Measurements from ENCODE around the gene GOLT1A. TPM values are rescaled to one million over a fixed set of nuclear protein-coding genes. Genes with fewer than 3 reads are reported as not detected.

GOLT1A gene
- total and polyA plus RNA-seq, 2 donors (not counting 1 experiment from before 2014, with no cell fraction given) = not detected

GRCh38 chr1:204246876-204247275 lies 33.1 kb upstream of the GOLT1A start:
- ChIA-PET CTCF (interaction anchor here (1.4 kb wide), 1 partner anchor 39 kb away, joined by 3 read pairs; no protein-coding TSS in a partner anchor), POLR2A (no interaction called here)
- Histone ChIP-seq H3K4me2 (replicated peaks; ENCODE audit: low read depth, low read length, poor library complexity, severe bottlenecking) (no peak overlapping the region), H3K9me3 (ENCODE audit: control extremely low read depth in 1 of 3, control insufficient read depth in 2 of 3, insufficient read depth in 1 of 3, low read length in 2 of 3) (no peaks in the 10 kb centered on the region), H4K20me1 (ENCODE audit: control insufficient read depth, insufficient read depth, low read length, poor library complexity, severe bottlenecking) (no peaks in the 10 kb centered on the region), H3K27ac (ENCODE audit: low read length in 2 of 2) (no peak overlapping the region), H3K36me3 (replicated peaks in 1 of 2; ENCODE audit: control extremely low read depth in 1 of 2, control insufficient read depth in 1 of 2, extremely low read depth in 1 of 2, insufficient read depth in 2 of 2, low read length in 1 of 2) (no peaks in the 10 kb centered on the region), H3K27me3 (replicated peaks in 1 of 4; ENCODE audit: control extremely low read depth in 1 of 4, control insufficient read depth in 3 of 4, insufficient read depth in 4 of 4, low read length in 3 of 4) (no peaks in the 10 kb centered on the region), H2AFZ (ENCODE audit: insufficient read depth, low read depth, low read length, poor library complexity, severe bottlenecking) (no peak overlapping the region), H3K79me2 (ENCODE audit: control insufficient read depth, insufficient read depth, low read length) (no peaks in the 10 kb centered on the region), H3K4me3 (ENCODE audit: control extremely low read depth in 1 of 5, extremely low read depth in 1 of 5, insufficient read depth in 1 of 5, low read depth in 2 of 5, low read length in 4 of 5) (no peak overlapping the region), H3K9ac (ENCODE audit: low read length) (no peak overlapping the region), H3K4me1 (ENCODE audit: control insufficient read depth in 2 of 2, insufficient read depth in 2 of 2, low read length in 2 of 2) (no peaks in the 10 kb centered on the region)
- no peak for DNase-seq
- no peak for ATAC-seq (ENCODE audit: low read depth)
- no peaks in the 10 kb centered on the region for H3K4me1 Mint-ChIP-seq
- H3K4me3 Mint-ChIP-seq = no peak overlapping the region
- TF ChIP-seq, protein P1, sequence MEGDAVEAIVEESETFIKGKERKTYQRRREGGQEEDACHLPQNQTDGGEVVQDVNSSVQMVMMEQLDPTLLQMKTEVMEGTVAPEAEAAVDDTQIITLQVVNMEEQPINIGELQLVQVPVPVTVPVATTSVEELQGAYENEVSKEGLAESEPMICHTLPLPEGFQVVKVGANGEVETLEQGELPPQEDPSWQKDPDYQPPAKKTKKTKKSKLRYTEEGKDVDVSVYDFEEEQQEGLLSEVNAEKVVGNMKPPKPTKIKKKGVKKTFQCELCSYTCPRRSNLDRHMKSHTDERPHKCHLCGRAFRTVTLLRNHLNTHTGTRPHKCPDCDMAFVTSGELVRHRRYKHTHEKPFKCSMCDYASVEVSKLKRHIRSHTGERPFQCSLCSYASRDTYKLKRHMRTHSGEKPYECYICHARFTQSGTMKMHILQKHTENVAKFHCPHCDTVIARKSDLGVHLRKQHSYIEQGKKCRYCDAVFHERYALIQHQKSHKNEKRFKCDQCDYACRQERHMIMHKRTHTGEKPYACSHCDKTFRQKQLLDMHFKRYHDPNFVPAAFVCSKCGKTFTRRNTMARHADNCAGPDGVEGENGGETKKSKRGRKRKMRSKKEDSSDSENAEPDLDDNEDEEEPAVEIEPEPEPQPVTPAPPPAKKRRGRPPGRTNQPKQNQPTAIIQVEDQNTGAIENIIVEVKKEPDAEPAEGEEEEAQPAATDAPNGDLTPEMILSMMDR (IDR thresholded peaks at IDR 0.05) = no peak
- TF ChIP-seq EZH2 (IDR thresholded peaks at IDR 0.05; ENCODE audit: borderline replicate concordance, insufficient read depth, low read depth, low read length, poor library complexity, severe bottlenecking) = no peak
- H3K27me3 Mint-ChIP-seq = peaks cover 27% of the 10 kb centered on the region
- 100% methylated on average over 3 of the region's 4 CpGs for WGBS (ENCODE audit: insufficient coverage)
- H3K27ac Mint-ChIP-seq = no peak overlapping the region
- H3K9me3 Mint-ChIP-seq (ENCODE audit: insufficient read depth) = no peaks in the 10 kb centered on the region
- intact Hi-C loops (cut with micrococcal nuclease) = no loop called here

DNA sequence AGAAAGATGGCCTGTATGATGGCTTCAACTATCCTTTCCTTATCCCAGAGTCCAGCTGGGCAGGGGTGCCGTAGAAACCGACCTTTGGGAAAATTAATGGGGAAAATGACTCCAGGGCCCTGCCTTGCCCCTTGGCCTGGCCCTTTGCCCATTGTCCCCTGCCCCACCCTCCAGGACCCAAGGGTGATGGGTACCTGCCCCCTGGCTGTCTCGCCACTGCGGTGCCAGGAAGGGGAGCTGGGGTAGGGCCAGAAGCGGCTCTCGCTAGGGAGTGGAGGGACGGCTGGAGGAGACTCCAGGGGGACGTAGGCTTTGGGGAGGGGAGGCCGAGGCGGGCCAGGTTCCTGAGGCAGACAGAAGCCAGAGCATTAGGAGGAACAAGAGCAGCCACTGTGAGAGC lies 29.1 kb upstream of the GOLT1A start:
- no peaks in the 10 kb centered on the region for H3K4me1 Mint-ChIP-seq
- Histone ChIP-seq H4K20me1 (ENCODE audit: control insufficient read depth, insufficient read depth, low read length, poor library complexity, severe bottlenecking) (no peaks in the 10 kb centered on the region), H3K27ac (ENCODE audit: low read length in 2 of 2) (no peak overlapping the region), H2AFZ (ENCODE audit: insufficient read depth, low read depth, low read length, poor library complexity, severe bottlenecking) (no peak overlapping the region), H3K4me1 (ENCODE audit: control insufficient read depth in 2 of 2, insufficient read depth in 2 of 2, low read length in 2 of 2) (no peaks in the 10 kb centered on the region), H3K79me2 (ENCODE audit: control insufficient read depth, insufficient read depth, low read length) (no peaks in the 10 kb centered on the region), H3K4me2 (replicated peaks; ENCODE audit: low read depth, low read length, poor library complexity, severe bottlenecking) (no peak overlapping the region), H3K36me3 (replicated peaks in 1 of 2; ENCODE audit: control extremely low read depth in 1 of 2, control insufficient read depth in 1 of 2, extremely low read depth in 1 of 2, insufficient read depth in 2 of 2, low read length in 1 of 2) (no peaks in the 10 kb centered on the region), H3K4me3 (ENCODE audit: control extremely low read depth in 1 of 5, extremely low read depth in 1 of 5, insufficient read depth in 1 of 5, low read depth in 2 of 5, low read length in 4 of 5) (no peak overlapping the region), H3K9ac (ENCODE audit: low read length) (no peak overlapping the region), H3K9me3 (ENCODE audit: control extremely low read depth in 1 of 3, control insufficient read depth in 2 of 3, insufficient read depth in 1 of 3, low read length in 2 of 3) (no peaks in the 10 kb centered on the region), H3K27me3 (replicated peaks in 1 of 4; ENCODE audit: control extremely low read depth in 1 of 4, control insufficient read depth in 3 of 4, insufficient read depth in 4 of 4, low read length in 3 of 4) (no peaks in the 10 kb centered on the region)
- TF ChIP-seq, protein P1 (IDR thresholded peaks at IDR 0.05) = no peak
- no peak for TF ChIP-seq EZH2 (IDR thresholded peaks at IDR 0.05; ENCODE audit: borderline replicate concordance, insufficient read depth, low read depth, low read length, poor library complexity, severe bottlenecking)
- no peaks in the 10 kb centered on the region for H3K9me3 Mint-ChIP-seq (ENCODE audit: insufficient read depth)
- intact Hi-C loops (cut with micrococcal nuclease) = no loop called here
- no peak for DNase-seq
- POLR2A ChIA-PET = no interaction called here
- no peak for ATAC-seq (ENCODE audit: low read depth)
- CTCF ChIA-PET = no interaction called here
- no peak overlapping the region for H3K4me3 Mint-ChIP-seq
- no peak overlapping the region for H3K27ac Mint-ChIP-seq
- WGBS (ENCODE audit: insufficient coverage) = 92% methylated on average over 10 of the region's 10 CpGs
- peaks cover 20% of the 10 kb centered on the region for H3K27me3 Mint-ChIP-seq
